ENCODE data around the gene RALGPS1.

GRCh38 chr9:126981218-126981617, 66.6 kb downstream of the RALGPS1 start:
- TF ChIP-seq POLR2A (IDR thresholded peaks at IDR 0.05) (no peak), CTCF (IDR thresholded peaks at IDR 0.05) (no peak), EP300 (IDR thresholded peaks at IDR 0.05) (no peak)

Measured in tibial nerve (tissue), 4 donors.